Osteocyte (in vitro differentiated cells): Measurements from ENCODE around the gene SNX13. TPM values are rescaled to one million over a fixed set of nuclear protein-coding genes. Genes with fewer than 3 reads are reported as not detected.
"Not testable (repeated sequence)": the region's sequence is repeated elsewhere in the genome, so short reads cannot be mapped to it uniquely, and the experiment has no call there.

Experiments
- DNase-seq: peaks from one replicate; pipeline ENCODE4 v3.0.0; 2021; ENCODE audit warnings: mixed read lengths; ENCODE audit not compliant: unreplicated experiment; ENCODE audit errors: extremely low spot score
- H3K27ac Mint-ChIP-seq: one replicate; pipeline ENCODE4 v1.8.0; 2021; ENCODE audit warnings: mild to moderate bottlenecking, mixed read lengths; ENCODE audit not compliant: unreplicated experiment
- H3K27me3 Mint-ChIP-seq: one replicate; pipeline ENCODE4 v1.8.0; 2021; ENCODE audit warnings: mixed read lengths; ENCODE audit not compliant: unreplicated experiment
- H3K36me3 Mint-ChIP-seq: one replicate; pipeline ENCODE4 v1.8.0; 2021; ENCODE audit warnings: mixed read lengths; ENCODE audit not compliant: unreplicated experiment
- H3K4me1 Mint-ChIP-seq: one replicate; pipeline ENCODE4 v1.8.0; 2021; ENCODE audit warnings: mixed read lengths; ENCODE audit not compliant: unreplicated experiment
- H3K4me3 Mint-ChIP-seq: one replicate; pipeline ENCODE4 v1.8.0; 2021; ENCODE audit warnings: mild to moderate bottlenecking, moderate library complexity, mixed read lengths; ENCODE audit not compliant: unreplicated experiment
- H3K9me3 Mint-ChIP-seq: one replicate; pipeline ENCODE4 v1.8.0; 2021; ENCODE audit warnings: mixed read lengths; ENCODE audit not compliant: unreplicated experiment
- total RNA-seq: library from RNA; stranded (reverse); gene quantifications from 2 replicates; pipeline ENCODE4 v1.2.1, GENCODE V29; 2021
- TF ChIP-seq, protein P1 (sequence below): fragments of 200-600 bp; sonication (generic); IDR thresholded peaks from 2 replicates; pipeline ENCODE4 v1.5.0; 2021; ENCODE audit warnings: antibody characterized with exemption, mild to moderate bottlenecking, moderate library complexity

SNX13 gene
- total RNA-seq, 1 donor from 2014 or later: 49.5 TPM

DNA sequence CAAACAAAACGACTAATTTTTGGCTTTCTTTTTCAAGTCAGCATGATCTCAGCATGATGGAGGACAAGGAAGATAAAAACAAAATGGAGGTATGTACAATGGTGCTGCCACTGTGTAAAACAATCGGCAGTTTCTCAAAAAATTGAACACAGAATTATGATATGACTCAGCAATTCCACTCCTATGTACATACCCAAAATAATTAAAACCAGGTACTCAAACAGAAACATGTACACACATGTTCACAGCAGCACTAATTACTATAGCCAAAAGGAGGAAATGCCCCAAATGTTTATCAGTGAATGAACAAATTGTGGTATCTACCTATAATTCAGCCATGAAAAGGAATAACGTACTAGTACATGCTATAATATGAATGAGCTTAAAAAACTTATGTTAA is 29.9 kb downstream of the SNX13 start:
- H3K27me3 Mint-ChIP-seq: no peaks in the 10 kb centered on the region
- peaks cover 3% of the 10 kb centered on the region for H3K4me1 Mint-ChIP-seq
- H3K27ac Mint-ChIP-seq: no peak overlapping the region
- TF ChIP-seq, protein P1, sequence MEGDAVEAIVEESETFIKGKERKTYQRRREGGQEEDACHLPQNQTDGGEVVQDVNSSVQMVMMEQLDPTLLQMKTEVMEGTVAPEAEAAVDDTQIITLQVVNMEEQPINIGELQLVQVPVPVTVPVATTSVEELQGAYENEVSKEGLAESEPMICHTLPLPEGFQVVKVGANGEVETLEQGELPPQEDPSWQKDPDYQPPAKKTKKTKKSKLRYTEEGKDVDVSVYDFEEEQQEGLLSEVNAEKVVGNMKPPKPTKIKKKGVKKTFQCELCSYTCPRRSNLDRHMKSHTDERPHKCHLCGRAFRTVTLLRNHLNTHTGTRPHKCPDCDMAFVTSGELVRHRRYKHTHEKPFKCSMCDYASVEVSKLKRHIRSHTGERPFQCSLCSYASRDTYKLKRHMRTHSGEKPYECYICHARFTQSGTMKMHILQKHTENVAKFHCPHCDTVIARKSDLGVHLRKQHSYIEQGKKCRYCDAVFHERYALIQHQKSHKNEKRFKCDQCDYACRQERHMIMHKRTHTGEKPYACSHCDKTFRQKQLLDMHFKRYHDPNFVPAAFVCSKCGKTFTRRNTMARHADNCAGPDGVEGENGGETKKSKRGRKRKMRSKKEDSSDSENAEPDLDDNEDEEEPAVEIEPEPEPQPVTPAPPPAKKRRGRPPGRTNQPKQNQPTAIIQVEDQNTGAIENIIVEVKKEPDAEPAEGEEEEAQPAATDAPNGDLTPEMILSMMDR: no peak
- no peak overlapping the region for H3K4me3 Mint-ChIP-seq
- no peak for DNase-seq
- peaks cover 14% of the 10 kb centered on the region for H3K9me3 Mint-ChIP-seq
- peaks cover 12% of the 10 kb centered on the region for H3K36me3 Mint-ChIP-seq

- H3K36me3 Mint-ChIP-seq: peaks cover 12% of the 10 kb centered on the region
- not testable (repeated sequence) for H3K4me3 Mint-ChIP-seq, H3K27ac Mint-ChIP-seq, H3K4me1 Mint-ChIP-seq, DNase-seq, H3K27me3 Mint-ChIP-seq
- peaks cover 14% of the 10 kb centered on the region for H3K9me3 Mint-ChIP-seq
Observed at GRCh38 chr7:17909310-17909709, 31.0 kb downstream of the SNX13 start.

GRCh38 chr7:17907014-17907413 is 33.3 kb downstream of the SNX13 start:
- no peaks in the 10 kb centered on the region for H3K27me3 Mint-ChIP-seq
- TF ChIP-seq, protein P1: no peak
- peaks cover 14% of the 10 kb centered on the region for H3K9me3 Mint-ChIP-seq
- peaks cover 3% of the 10 kb centered on the region for H3K4me1 Mint-ChIP-seq
- no peak for DNase-seq
- H3K27ac Mint-ChIP-seq: no peak overlapping the region
- peaks cover 12% of the 10 kb centered on the region for H3K36me3 Mint-ChIP-seq
- no peak overlapping the region for H3K4me3 Mint-ChIP-seq

DNA sequence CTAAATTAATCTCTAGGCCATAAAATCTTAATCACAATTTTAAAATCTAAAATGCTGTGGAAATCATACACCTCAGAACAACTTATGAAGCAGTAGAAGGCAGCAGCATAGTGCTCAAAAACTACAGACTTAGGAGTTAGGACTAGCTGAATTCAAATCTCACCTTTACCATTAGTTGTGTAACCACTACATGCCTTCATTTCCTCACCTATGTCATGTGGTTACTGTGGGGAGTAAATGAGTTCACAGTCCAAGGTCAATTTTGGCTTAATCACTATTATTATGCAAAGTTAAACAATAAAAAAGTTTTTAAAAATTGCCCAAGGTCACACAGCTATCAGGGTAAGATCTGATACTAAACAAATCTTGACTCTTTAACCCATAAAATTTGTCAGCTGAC is 37.0 kb downstream of the SNX13 start:
- no peaks in the 10 kb centered on the region for H3K9me3 Mint-ChIP-seq
- no peaks in the 10 kb centered on the region for H3K27me3 Mint-ChIP-seq
- TF ChIP-seq, protein P1: no peak
- no peak overlapping the region for H3K4me3 Mint-ChIP-seq
- DNase-seq: no peak
- H3K4me1 Mint-ChIP-seq: peaks cover 3% of the 10 kb centered on the region
- no peak overlapping the region for H3K27ac Mint-ChIP-seq
- H3K36me3 Mint-ChIP-seq: peaks cover 1% of the 10 kb centered on the region

DNA sequence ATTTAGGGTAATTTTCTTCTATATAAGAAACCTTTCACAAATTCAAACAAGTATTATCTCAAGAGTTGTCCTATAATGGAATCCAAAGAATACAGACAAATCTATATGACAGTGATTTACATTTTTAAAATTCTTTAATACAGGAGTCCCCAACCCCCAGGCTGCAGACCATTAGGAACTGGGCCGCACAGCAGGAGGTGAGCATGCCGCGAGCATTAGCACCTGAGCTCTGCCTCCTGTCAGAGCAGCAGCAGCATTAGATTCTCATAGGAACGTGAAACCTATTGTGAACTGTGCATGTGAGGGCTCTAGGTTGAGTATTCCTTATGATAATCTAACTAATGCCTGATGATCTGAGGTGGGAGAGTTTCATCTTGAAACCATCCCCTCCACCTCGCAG is 37.7 kb downstream of the SNX13 start:
- peaks cover 1% of the 10 kb centered on the region for H3K36me3 Mint-ChIP-seq
- H3K27me3 Mint-ChIP-seq: no peaks in the 10 kb centered on the region
- H3K27ac Mint-ChIP-seq: no peak overlapping the region
- H3K9me3 Mint-ChIP-seq: no peaks in the 10 kb centered on the region
- H3K4me3 Mint-ChIP-seq: no peak overlapping the region
- TF ChIP-seq, protein P1: no peak
- DNase-seq: no peak
- peaks cover 3% of the 10 kb centered on the region for H3K4me1 Mint-ChIP-seq

DNA sequence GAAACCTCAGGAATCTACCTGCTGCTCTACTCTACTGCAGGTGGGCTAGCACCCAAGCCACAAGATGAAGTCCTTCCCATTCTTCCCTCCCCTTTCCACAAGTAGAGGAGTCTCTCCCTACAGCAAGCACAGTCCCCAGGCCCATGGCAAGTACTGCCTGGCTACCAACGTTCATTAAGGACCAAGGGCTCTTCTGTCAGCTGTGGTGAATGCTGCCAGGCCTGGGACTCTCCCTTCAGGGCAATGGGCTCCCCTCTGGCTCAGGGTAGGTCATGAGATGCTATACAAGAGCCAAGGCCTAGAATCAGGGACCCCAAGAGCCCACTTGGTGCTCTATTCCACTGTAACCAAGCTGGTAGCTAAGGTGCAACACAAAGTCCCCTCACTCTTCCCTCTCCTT is 39.8 kb downstream of the SNX13 start:
- no peak overlapping the region for H3K4me3 Mint-ChIP-seq
- H3K4me1 Mint-ChIP-seq: no peaks in the 10 kb centered on the region
- no peak overlapping the region for H3K27ac Mint-ChIP-seq
- peaks cover 4% of the 10 kb centered on the region for H3K36me3 Mint-ChIP-seq
- TF ChIP-seq, protein P1: no peak
- no peaks in the 10 kb centered on the region for H3K27me3 Mint-ChIP-seq
- H3K9me3 Mint-ChIP-seq: no peaks in the 10 kb centered on the region
- DNase-seq: no peak
